Liver (tissue), 3 donors: Measurements from ENCODE around the gene P3H2.
"Not testable (repeated sequence)": the region's sequence is repeated elsewhere in the genome, so short reads cannot be mapped to it uniquely, and the experiment has no call there.

Experiments used
- CTCF ChIP-seq: fragments of 150-350 bp; IDR thresholded peaks from 2 replicates; pipeline ENCODE4 v1.5.1; 2017; ENCODE audit warnings: improper control_type of control experiment, low read depth, low read length; ENCODE audit not compliant: missing input control
- EGR1 ChIP-seq, 2 donors: IDR thresholded peaks; 2 replicates each; pipeline ENCODE4 v1.6.1; 2016 to 2018; ENCODE audit warnings: antibody characterized with exemption in 2 of 2, low read depth in 2 of 2
- FOXA2 ChIP-seq: IDR thresholded peaks from 2 replicates; pipeline ENCODE4 v1.6.1; 2016; ENCODE audit warnings: antibody characterized with exemption
- MAX ChIP-seq: IDR thresholded peaks from 2 replicates; pipeline ENCODE4 v1.6.1; 2016; ENCODE audit warnings: antibody characterized with exemption
- RAD21 ChIP-seq, 2 donors: IDR thresholded peaks; 2 replicates each; pipeline ENCODE4 v1.6.1; 2016; ENCODE audit warnings: antibody characterized with exemption in 2 of 2, mild to moderate bottlenecking in 2 of 2
- REST ChIP-seq: IDR thresholded peaks from 2 replicates; pipeline ENCODE4 v1.6.1; 2016; ENCODE audit warnings: antibody characterized with exemption, mild to moderate bottlenecking
- RXRA ChIP-seq, 2 donors: IDR thresholded peaks; 2 replicates each; pipeline ENCODE4 v1.6.1; 2017 to 2018; ENCODE audit warnings: antibody characterized with exemption in 2 of 2, mild to moderate bottlenecking in 1 of 2
- SP1 ChIP-seq: IDR thresholded peaks from 2 replicates; pipeline ENCODE4 v1.6.1; 2018; ENCODE audit warnings: antibody characterized with exemption, mild to moderate bottlenecking
- TAF1 ChIP-seq: conservative IDR thresholded peaks from 2 replicates; pipeline ENCODE4 v1.6.1; 2016; ENCODE audit warnings: antibody characterized with exemption, mild to moderate bottlenecking
- donor health status: healthy.
- donor health status: healthy.

GRCh38 chr3:190144793-190145192 is 24.1 kb upstream of the P3H2 start:
- not testable (repeated sequence) for TF ChIP-seq REST; TAF1; FOXA2; EGR1 (IDR thresholded peaks at IDR 0.05; ENCODE audit: low read depth in 2 of 2); CTCF; RAD21 (IDR thresholded peaks at IDR 0.05); SP1; MAX; RXRA (IDR thresholded peaks at IDR 0.05)
